Measurements from ENCODE around the gene RALGPS1.

RALGPS1 gene

GRCh38 chr9:127269449-127269848 lies 354.9 kb downstream of the RALGPS1 start:
- no peak for DNase-seq

Measured in NCI-H446 treated with DMSO at 0.1 percent for 48 hours (cell line).